ENCODE measurements around the gene SUSD4. TPM values are rescaled to one million over a fixed set of nuclear protein-coding genes. Genes with fewer than 3 reads are reported as not detected.

Gene SUSD4
- total and polyA plus RNA-seq, 2 of the 8 experiments (the other 6 are each of a cell fraction or from before 2014, with no cell fraction given), result 3.9 to 5.2 TPM

GRCh38 chr1:223223091-223223995 lies 140.6 kb downstream of the SUSD4 start (continued):
- TF ChIP-seq RAD21 (IDR thresholded peaks at IDR 0.05 in 1 of 2, conservative IDR thresholded peaks at IDR 0.05 in 1 of 2; ENCODE audit: low read depth in 2 of 2, low read length in 2 of 2) (no peak), ASH2L (IDR thresholded peaks at IDR 0.05; ENCODE audit: low read length) (no peak), YY1 (IDR thresholded peaks at IDR 0.05; ENCODE audit: low read depth, low read length) (no peak)

Measured in H1 (cell line).